Neural crest cell (in vitro differentiated cells): Measurements from ENCODE around the gene KPNA3. TPM values are rescaled to one million over a fixed set of nuclear protein-coding genes. Genes with fewer than 3 reads are reported as not detected.

Source experiments
- DNase-seq: peaks from one replicate; pipeline ENCODE4 v3.0.0; 2021; ENCODE audit warnings: low read depth, mixed read lengths, low spot score
- H3K27ac Mint-ChIP-seq: one replicate; pipeline ENCODE4 v1.8.0; 2021; ENCODE audit warnings: mild to moderate bottlenecking, mixed read lengths; ENCODE audit not compliant: unreplicated experiment
- H3K27me3 Mint-ChIP-seq: 2 replicates; pipeline ENCODE4 v1.8.0; 2021; ENCODE audit warnings: low read depth, mild to moderate bottlenecking, mixed read lengths
- H3K36me3 Mint-ChIP-seq: 2 replicates; pipeline ENCODE4 v1.8.0; 2021; ENCODE audit warnings: low read depth, mild to moderate bottlenecking, mixed read lengths
- H3K4me1 Mint-ChIP-seq: 2 replicates; pipeline ENCODE4 v1.8.0; 2021; ENCODE audit warnings: mixed read lengths
- H3K4me3 Mint-ChIP-seq: one replicate; pipeline ENCODE4 v1.8.0; 2021; ENCODE audit warnings: mild to moderate bottlenecking, mixed read lengths
- H3K9me3 Mint-ChIP-seq: 2 replicates; pipeline ENCODE4 v1.8.0; 2021; ENCODE audit warnings: mixed read lengths
- total RNA-seq: library from RNA; stranded (reverse); gene quantifications from 2 replicates; pipeline ENCODE4 v1.2.1, GENCODE V29; 2021
- TF ChIP-seq, protein P1 (sequence below): fragments of 200-600 bp; sonication (generic); conservative IDR thresholded peaks from 2 replicates; pipeline ENCODE4 v1.5.0; 2021; ENCODE audit warnings: antibody characterized with exemption, mild to moderate bottlenecking

KPNA3 gene
- total RNA-seq, 1 donor from 2014 or later = 53.7 TPM

DNA sequence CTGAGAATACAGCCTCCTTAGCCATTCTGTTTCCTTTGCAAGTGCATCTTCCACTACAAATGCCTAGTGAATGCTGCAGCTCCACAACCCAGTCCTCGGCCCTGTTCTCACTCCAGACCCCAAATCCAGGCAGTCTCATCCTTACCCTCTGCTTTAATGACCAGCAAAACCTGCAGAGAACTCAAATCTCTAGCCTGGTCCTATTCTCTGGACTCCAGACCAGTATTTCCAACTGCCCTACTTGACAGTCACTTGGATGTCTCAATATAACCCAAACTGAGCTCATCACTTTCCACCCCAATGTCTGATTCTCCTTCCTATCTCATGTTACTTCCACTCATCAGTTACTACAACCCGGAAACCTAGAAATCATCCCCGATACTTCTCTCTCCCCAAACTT, 98.6 kb downstream of the KPNA3 start:
- no peak for DNase-seq
- Mint-ChIP-seq H3K9me3 (no peaks in the 10 kb centered on the region), H3K4me1 (peaks cover 16% of the 10 kb centered on the region), H3K36me3 (peaks cover 15% of the 10 kb centered on the region), H3K27ac (no peak overlapping the region), H3K27me3 (no peaks in the 10 kb centered on the region), H3K4me3 (peak overlapping the region; percentile 58)
- TF ChIP-seq, protein P1, sequence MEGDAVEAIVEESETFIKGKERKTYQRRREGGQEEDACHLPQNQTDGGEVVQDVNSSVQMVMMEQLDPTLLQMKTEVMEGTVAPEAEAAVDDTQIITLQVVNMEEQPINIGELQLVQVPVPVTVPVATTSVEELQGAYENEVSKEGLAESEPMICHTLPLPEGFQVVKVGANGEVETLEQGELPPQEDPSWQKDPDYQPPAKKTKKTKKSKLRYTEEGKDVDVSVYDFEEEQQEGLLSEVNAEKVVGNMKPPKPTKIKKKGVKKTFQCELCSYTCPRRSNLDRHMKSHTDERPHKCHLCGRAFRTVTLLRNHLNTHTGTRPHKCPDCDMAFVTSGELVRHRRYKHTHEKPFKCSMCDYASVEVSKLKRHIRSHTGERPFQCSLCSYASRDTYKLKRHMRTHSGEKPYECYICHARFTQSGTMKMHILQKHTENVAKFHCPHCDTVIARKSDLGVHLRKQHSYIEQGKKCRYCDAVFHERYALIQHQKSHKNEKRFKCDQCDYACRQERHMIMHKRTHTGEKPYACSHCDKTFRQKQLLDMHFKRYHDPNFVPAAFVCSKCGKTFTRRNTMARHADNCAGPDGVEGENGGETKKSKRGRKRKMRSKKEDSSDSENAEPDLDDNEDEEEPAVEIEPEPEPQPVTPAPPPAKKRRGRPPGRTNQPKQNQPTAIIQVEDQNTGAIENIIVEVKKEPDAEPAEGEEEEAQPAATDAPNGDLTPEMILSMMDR = no peak

DNA sequence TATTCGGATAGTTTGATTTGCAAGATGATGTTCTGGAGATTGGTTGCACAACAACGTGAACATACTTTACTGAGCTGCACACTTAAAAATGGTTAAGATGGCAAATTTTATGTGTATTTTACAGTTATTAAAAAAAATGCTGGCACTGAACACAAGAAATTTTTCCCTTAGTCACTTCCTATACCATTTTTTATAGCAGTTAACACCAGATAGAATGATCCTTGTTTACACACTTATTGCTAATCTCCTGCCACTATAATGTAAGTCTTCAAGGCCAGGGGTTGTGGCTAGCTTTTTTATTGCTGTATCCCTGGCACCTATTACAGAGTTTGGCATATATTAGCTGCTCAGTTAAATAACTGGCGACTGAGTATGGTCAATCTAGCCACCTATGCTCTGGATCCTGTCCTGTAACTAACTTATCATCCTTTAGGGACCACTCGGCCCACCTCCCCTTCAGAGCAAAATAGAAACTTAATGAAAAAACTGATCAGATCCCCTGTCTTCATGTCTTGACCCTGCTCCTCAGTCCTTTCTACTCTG, 99.2 kb downstream of the KPNA3 start:
- Mint-ChIP-seq H3K4me3 (peak overlapping the region; percentile 58), H3K27me3 (no peaks in the 10 kb centered on the region), H3K9me3 (no peaks in the 10 kb centered on the region), H3K36me3 (peaks cover 11% of the 10 kb centered on the region), H3K4me1 (peaks cover 16% of the 10 kb centered on the region), H3K27ac (no peak overlapping the region)
- no peak for DNase-seq
- TF ChIP-seq, protein P1 = no peak

GRCh38 chr13:49690995-49691784, 101.3 kb downstream of the KPNA3 start, which contains the start of gene EBPL:
EBPL (minus strand) TSS chr13:49691486; CDS start chr13:49691424, 62 bp downstream.
- Mint-ChIP-seq H3K27me3 (no peaks in the 10 kb centered on the region), H3K36me3 (peaks cover 4% of the 10 kb centered on the region), H3K4me3 (peak within 1 kb of the TSS; percentile 97), H3K27ac (peak within 1 kb of the TSS; percentile 97), H3K9me3 (no peaks in the 10 kb centered on the region), H3K4me1 (peaks cover 21% of the 10 kb centered on the region)
- peak; percentile 92 for DNase-seq
- TF ChIP-seq, protein P1 = peak; percentile 32

DNA sequence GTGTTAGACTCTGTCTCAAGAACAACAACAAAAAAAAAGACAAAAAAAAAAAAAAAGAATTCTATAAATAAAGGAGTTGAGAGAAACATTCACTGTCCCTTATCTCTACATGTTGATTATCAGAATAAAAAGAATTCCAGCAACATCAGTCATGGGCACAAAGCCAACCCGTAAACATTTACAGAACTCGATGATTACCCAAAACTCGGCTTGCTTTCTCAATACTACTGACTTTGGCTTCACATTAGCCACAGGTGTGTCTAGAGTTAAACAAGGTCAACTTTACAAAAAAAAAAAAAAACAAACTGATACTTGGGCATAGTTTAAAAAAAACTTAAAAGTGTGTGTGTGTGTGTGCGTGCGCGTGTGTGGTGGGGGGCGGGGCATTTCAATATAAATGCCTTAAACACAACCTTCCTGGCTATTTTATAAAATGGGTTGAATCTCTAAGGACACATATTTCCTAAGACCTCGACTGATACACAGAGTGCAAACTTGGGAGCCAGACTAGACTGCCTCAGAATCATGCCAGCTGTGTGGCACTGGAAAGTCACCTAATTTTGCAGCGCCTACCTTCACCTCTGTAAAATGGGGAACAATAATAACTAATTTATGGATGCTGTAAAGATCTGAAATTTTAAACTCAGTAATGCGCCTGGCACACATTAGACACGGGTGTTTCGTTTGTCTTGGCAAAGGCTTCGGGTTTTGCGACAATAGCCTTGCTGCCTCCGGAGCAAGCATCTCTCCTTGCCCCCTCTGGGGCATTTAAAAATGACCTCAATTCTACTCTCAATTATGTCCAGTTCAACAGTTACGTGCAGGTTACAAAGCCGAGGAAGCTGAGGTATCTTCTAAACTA, 102.1 kb downstream of the KPNA3 start:
- Mint-ChIP-seq H3K9me3 (no peaks in the 10 kb centered on the region), H3K4me3 (peak overlapping the region; percentile 97), H3K36me3 (peaks cover 4% of the 10 kb centered on the region), H3K27me3 (no peaks in the 10 kb centered on the region), H3K4me1 (peaks cover 21% of the 10 kb centered on the region), H3K27ac (peak overlapping the region; percentile 97)
- TF ChIP-seq, protein P1 = no peak
- no peak for DNase-seq

- TF ChIP-seq, protein P1 = no peak
- no peak overlapping the region for H3K27ac Mint-ChIP-seq
- H3K36me3 Mint-ChIP-seq = peaks cover 11% of the 10 kb centered on the region
- no peaks in the 10 kb centered on the region for H3K9me3 Mint-ChIP-seq
- H3K4me1 Mint-ChIP-seq = peaks cover 9% of the 10 kb centered on the region
- no peak for DNase-seq
- H3K27me3 Mint-ChIP-seq = no peaks in the 10 kb centered on the region
- H3K4me3 Mint-ChIP-seq = no peak overlapping the region
Measured at GRCh38 chr13:49683489-49683888, 109.0 kb downstream of the KPNA3 start.
